HUES64 (cell line): ENCODE measurements around the gene BRD8. TPM values are rescaled to one million over a fixed set of nuclear protein-coding genes. Genes with fewer than 3 reads are reported as not detected.
"Not testable (repeated sequence)": the region's sequence is repeated elsewhere in the genome, so short reads cannot be mapped to it uniquely, and the experiment has no call there.

Source experiments
- H3K27ac ChIP-seq: 2 replicates; pipeline ENCODE4 v1.7.0; 2013; ENCODE audit warnings: low read depth, low read length, inconsistent platforms
- H3K27me3 ChIP-seq: 2 replicates; pipeline ENCODE4 v1.6.1; 2013; ENCODE audit warnings: mild to moderate bottlenecking, low read length; ENCODE audit not compliant: insufficient read depth
- H3K36me3 ChIP-seq: 2 replicates; pipeline ENCODE4 v1.6.1; 2013; ENCODE audit warnings: mild to moderate bottlenecking, low read length; ENCODE audit not compliant: insufficient read depth
- H3K4me1 ChIP-seq: 2 replicates; pipeline ENCODE4 v1.6.1; 2013; ENCODE audit warnings: mild to moderate bottlenecking, low read length, moderate library complexity; ENCODE audit not compliant: insufficient read depth
- H3K4me3 ChIP-seq: 2 replicates; pipeline ENCODE4 v1.5.1; 2013; ENCODE audit warnings: mild to moderate bottlenecking, low read length, moderate library complexity
- H3K9ac ChIP-seq: 2 replicates; pipeline ENCODE4 v1.6.1; 2013; ENCODE audit warnings: mild to moderate bottlenecking, low read depth, low read length
- H3K9me3 ChIP-seq: 2 replicates; pipeline ENCODE4 v1.6.1; 2013; ENCODE audit warnings: low read depth, low read length; ENCODE audit not compliant: insufficient read depth
- WGBS: fragments of 150-250, 120-280 bp; methylation state at CpG from one replicate; pipeline ENCODE4 v1.1.7; 2013; ENCODE audit warnings: missing lambda C conversion rate; 5-methylcytosine and 5-hydroxymethylcytosine counted together
- polyA plus RNA-seq, 2 experiments: library from polyadenylated mRNA; stranded (reverse); fragments of 50-300 nt; gene quantifications; one replicate each; pipeline ENCODE4 v1.2.3, GENCODE V29; 2013

Gene BRD8
- polyA plus RNA-seq (2013, experiment 1 of 2) = 49.8 TPM
- 50.1 TPM for polyA plus RNA-seq (2013, experiment 2 of 2)

GRCh38 chr5:138178516-138179276 is at the start of gene BRD8, which contains the start of gene KIF20A:
BRD8 (minus strand) TSS chr5:138178630; CDS start chr5:138178614, 16 bp downstream.
KIF20A (plus strand) TSS chr5:138179112; CDS start chr5:138179681, 569 bp downstream.
- peaks cover 10% of the 10 kb centered on the region for H3K4me1 ChIP-seq
- peaks cover 57% of the 10 kb centered on the region for H3K36me3 ChIP-seq
- peak within 1 kb of the TSS; percentile 84 for H3K4me3 ChIP-seq
- WGBS = under 1% methylated on average over 41 of the region's 41 CpGs
- peak within 1 kb of the TSS; percentile 81 for H3K27ac ChIP-seq
- H3K9ac ChIP-seq = peak within 1 kb of the TSS; percentile 87
- H3K27me3 ChIP-seq = no peaks in the 10 kb centered on the region
- H3K9me3 ChIP-seq = no peaks in the 10 kb centered on the region

GRCh38 chr5:138226910-138227309 is 48.5 kb upstream of the BRD8 start:
- Histone ChIP-seq H3K9me3 (no peaks in the 10 kb centered on the region), H3K27me3 (no peaks in the 10 kb centered on the region), H3K36me3 (no peaks in the 10 kb centered on the region), H3K4me1 (no peaks in the 10 kb centered on the region), H3K9ac (no peak overlapping the region), H3K27ac (no peak overlapping the region), H3K4me3 (no peak overlapping the region)

GRCh38 chr5:138224712-138225111 is 46.3 kb upstream of the BRD8 start:
- Histone ChIP-seq H3K9ac (no peak overlapping the region), H3K27ac (no peak overlapping the region), H3K4me1 (no peaks in the 10 kb centered on the region), H3K36me3 (no peaks in the 10 kb centered on the region), H3K27me3 (no peaks in the 10 kb centered on the region), H3K4me3 (no peak overlapping the region), H3K9me3 (no peaks in the 10 kb centered on the region)
- 88% methylated on average over 6 of the region's 6 CpGs for WGBS

DNA sequence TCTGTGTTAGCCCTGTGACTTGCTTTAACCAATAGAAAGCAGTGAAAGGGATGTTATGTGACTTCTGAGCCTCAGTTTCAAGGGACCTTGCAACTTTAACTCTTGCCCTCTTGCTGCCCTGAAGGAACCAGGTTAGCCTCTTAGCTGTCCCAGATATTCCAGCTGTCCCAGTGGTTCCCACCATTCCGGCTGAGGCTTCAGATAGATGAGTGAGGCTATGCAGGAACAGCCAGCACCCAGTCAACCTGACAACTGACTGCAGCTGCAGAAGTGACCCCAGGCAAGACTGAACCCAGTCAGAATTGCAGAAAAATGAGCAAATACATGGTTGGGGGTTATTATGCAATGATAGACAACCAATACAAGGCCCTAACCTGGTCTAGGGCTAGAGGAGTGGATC is 45.1 kb upstream of the BRD8 start:
- no peak overlapping the region for H3K27ac ChIP-seq
- no peak overlapping the region for H3K4me3 ChIP-seq
- no peaks in the 10 kb centered on the region for H3K9me3 ChIP-seq
- H3K4me1 ChIP-seq = no peaks in the 10 kb centered on the region
- no peaks in the 10 kb centered on the region for H3K36me3 ChIP-seq
- WGBS = 92% methylated on average over 1 of the region's 1 CpG
- H3K27me3 ChIP-seq = no peaks in the 10 kb centered on the region
- no peak overlapping the region for H3K9ac ChIP-seq

DNA sequence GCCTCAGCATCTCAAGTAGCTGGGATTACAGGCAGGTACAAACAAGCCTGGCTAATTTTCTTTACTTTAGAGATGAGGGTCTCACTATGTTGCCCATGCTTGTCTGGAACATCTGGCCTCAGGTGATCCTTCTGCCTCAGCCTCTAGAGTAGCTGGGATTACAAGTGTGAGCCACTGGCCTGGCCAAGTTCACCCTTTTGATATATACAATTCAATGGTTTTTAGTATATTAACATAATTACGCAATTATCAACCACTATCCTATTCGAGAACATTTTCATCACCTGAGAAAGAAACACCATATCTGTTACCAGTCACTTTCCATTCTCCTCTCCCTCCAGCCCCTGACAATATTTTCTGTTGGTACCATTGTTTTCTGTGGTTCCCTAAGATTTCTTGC is 38.4 kb upstream of the BRD8 start:
- no peak overlapping the region for H3K9ac ChIP-seq
- H3K4me3 ChIP-seq = no peak overlapping the region
- H3K27me3 ChIP-seq = no peaks in the 10 kb centered on the region
- H3K4me1 ChIP-seq = no peaks in the 10 kb centered on the region
- WGBS = 94% methylated on average over 2 of the region's 2 CpGs
- H3K36me3 ChIP-seq = 0 out of 2 replicates have a peak, but pooled peaks cover 2% of the 10 kb centered on the region
- H3K9me3 ChIP-seq = no peaks in the 10 kb centered on the region
- no peak overlapping the region for H3K27ac ChIP-seq

GRCh38 chr5:138213161-138214029 is 35.0 kb upstream of the BRD8 start, which contains the start of gene CDC23:
CDC23 (minus strand) TSS chr5:138213323; CDS start chr5:138213312, 11 bp downstream.
- WGBS = 6% methylated on average over 30 of the region's 32 CpGs
- Histone ChIP-seq H3K4me1 (no peaks in the 10 kb centered on the region), H3K27ac (peak within 1 kb of the TSS; percentile 81), H3K9me3 (no peaks in the 10 kb centered on the region), H3K4me3 (peak within 1 kb of the TSS; percentile 93), H3K27me3 (no peaks in the 10 kb centered on the region), H3K9ac (peak within 1 kb of the TSS; percentile 87), H3K36me3 (peaks cover 23% of the 10 kb centered on the region)

GRCh38 chr5:138212828-138213160 is 34.4 kb upstream of the BRD8 start:
- H3K27ac ChIP-seq = peak overlapping the region; percentile 61
- peak overlapping the region; percentile 87 for H3K9ac ChIP-seq
- peaks cover 29% of the 10 kb centered on the region for H3K36me3 ChIP-seq
- no peaks in the 10 kb centered on the region for H3K9me3 ChIP-seq
- no peaks in the 10 kb centered on the region for H3K27me3 ChIP-seq
- 1% methylated on average over 8 of the region's 8 CpGs for WGBS
- peak overlapping the region; percentile 93 for H3K4me3 ChIP-seq
- H3K4me1 ChIP-seq = no peaks in the 10 kb centered on the region

GRCh38 chr5:138210985-138211384 is 32.6 kb upstream of the BRD8 start:
- Histone ChIP-seq H3K36me3 (peaks cover 42% of the 10 kb centered on the region), H3K9me3 (no peaks in the 10 kb centered on the region), H3K27ac (no peak overlapping the region), H3K4me3 (no peak overlapping the region), H3K9ac (no peak overlapping the region), H3K27me3 (no peaks in the 10 kb centered on the region), H3K4me1 (no peaks in the 10 kb centered on the region)
- 94% methylated on average over 3 of the region's 3 CpGs for WGBS

GRCh38 chr5:138193859-138194258 is 15.4 kb upstream of the BRD8 start:
- peaks cover 72% of the 10 kb centered on the region for H3K36me3 ChIP-seq
- not testable (repeated sequence) for H3K9me3 ChIP-seq, H3K27ac ChIP-seq, H3K4me3 ChIP-seq, H3K4me1 ChIP-seq, H3K27me3 ChIP-seq, H3K9ac ChIP-seq
- WGBS = 95% methylated on average over 6 of the region's 8 CpGs

DNA sequence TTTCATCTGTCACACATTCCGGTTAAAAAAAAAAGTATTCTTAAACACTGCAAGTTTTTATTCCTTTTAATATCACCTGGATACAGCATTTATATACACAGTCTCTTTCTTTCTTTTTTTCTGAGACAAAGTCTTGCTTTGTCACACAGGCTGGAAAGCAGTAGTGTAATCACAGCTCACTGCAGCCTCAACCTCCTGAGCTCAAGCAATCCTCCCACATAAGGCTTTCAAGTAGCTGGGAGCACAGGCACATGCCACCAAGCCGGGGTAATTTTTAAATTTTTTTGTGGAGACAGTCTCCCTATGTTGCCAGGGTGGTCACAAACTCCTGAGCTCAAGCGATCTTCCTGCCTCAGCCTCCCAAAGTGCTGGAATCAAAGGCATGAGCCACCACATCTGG is 14.4 kb upstream of the BRD8 start:
- no peak overlapping the region for H3K9ac ChIP-seq
- H3K27ac ChIP-seq = no peak overlapping the region
- H3K4me1 ChIP-seq = no peaks in the 10 kb centered on the region
- no peaks in the 10 kb centered on the region for H3K9me3 ChIP-seq
- peaks cover 72% of the 10 kb centered on the region for H3K36me3 ChIP-seq
- WGBS = 94% methylated on average over 3 of the region's 3 CpGs
- H3K27me3 ChIP-seq = no peaks in the 10 kb centered on the region
- H3K4me3 ChIP-seq = no peak overlapping the region

DNA sequence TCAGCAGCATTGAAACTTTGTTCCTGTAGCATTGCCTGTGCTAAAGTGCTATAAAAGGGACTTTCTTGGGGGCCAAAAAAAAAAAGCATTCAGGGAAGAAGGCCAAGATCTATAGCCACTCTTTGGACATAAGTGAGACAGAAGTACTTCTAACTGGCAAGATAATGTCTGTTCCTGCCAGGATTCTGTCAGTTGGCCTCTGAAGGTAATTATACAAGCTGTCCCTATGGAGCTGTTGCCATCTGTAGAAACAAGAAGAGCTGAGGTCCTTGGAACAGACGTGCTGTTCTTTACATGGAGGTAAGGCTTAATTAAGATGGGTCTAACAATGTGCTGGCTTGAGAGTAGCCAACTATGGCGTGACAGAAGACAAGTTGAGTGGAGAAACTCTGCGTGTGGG is 10.2 kb upstream of the BRD8 start:
- WGBS = 88% methylated on average over 3 of the region's 3 CpGs
- no peak overlapping the region for H3K4me3 ChIP-seq
- H3K9ac ChIP-seq = no peak overlapping the region
- H3K9me3 ChIP-seq = no peaks in the 10 kb centered on the region
- no peak overlapping the region for H3K27ac ChIP-seq
- H3K4me1 ChIP-seq = no peaks in the 10 kb centered on the region
- peaks cover 88% of the 10 kb centered on the region for H3K36me3 ChIP-seq
- no peaks in the 10 kb centered on the region for H3K27me3 ChIP-seq
